Measurements from ENCODE around the gene TRMT2B. TPM values are rescaled to one million over a fixed set of nuclear protein-coding genes. Genes with fewer than 3 reads are reported as not detected.
"Not testable (repeated sequence)": the region's sequence is repeated elsewhere in the genome, so short reads cannot be mapped to it uniquely, and the experiment has no call there.

Gene TRMT2B
- total RNA-seq, 1 experiment from 2014 or later: 13.7 TPM

GRCh38 chrX:100984818-100985217 is 67.1 kb downstream of the TRMT2B start:
- no peak for DNase-seq
- H3K9me3 Mint-ChIP-seq: peaks cover 49 to 52% of the 10 kb centered on the region in 2 experiments
- no peak overlapping the region for H3K27ac Mint-ChIP-seq

GRCh38 chrX:100981498-100981845 is 70.4 kb downstream of the TRMT2B start:
- H2BK12ac ChIP-seq (ENCODE audit: insufficient read length, low read depth, low read length); H3K79me1 ChIP-seq (ENCODE audit: insufficient read depth, low read depth, low read length, poor library complexity, severe bottlenecking); H3K27me3 ChIP-seq (ENCODE audit: insufficient read depth, low read length); H3K4me2 ChIP-seq (ENCODE audit: insufficient read depth, insufficient read length, low read length); H4K5ac ChIP-seq (ENCODE audit: insufficient read length, low read depth, low read length); H3K27ac Mint-ChIP-seq; H4K8ac ChIP-seq (replicated peaks; ENCODE audit: insufficient read length, low read depth, low read length); H3K27ac ChIP-seq (ENCODE audit: insufficient read length, low read depth, low read length); H3K79me2 ChIP-seq (ENCODE audit: insufficient read depth, low read length); H3K23me2 ChIP-seq (ENCODE audit: insufficient read length, low read depth, low read length, poor library complexity, severe bottlenecking); H3T11ph ChIP-seq (ENCODE audit: low read length); H3K56ac ChIP-seq (ENCODE audit: insufficient read length, low read depth, low read length); H3K23ac ChIP-seq (ENCODE audit: insufficient read length, low read depth, low read length); H3K4ac ChIP-seq (ENCODE audit: low read depth, low read length); H4K20me1 ChIP-seq (ENCODE audit: control insufficient read depth, insufficient read depth, insufficient read length); H3K14ac ChIP-seq (ENCODE audit: insufficient read depth, low read length); H2BK5ac ChIP-seq (ENCODE audit: insufficient read length, low read length); H2AK5ac ChIP-seq (ENCODE audit: insufficient read length, low read length); H2AFZ ChIP-seq (ENCODE audit: low read length); H4K91ac ChIP-seq (ENCODE audit: insufficient read length, low read depth, low read length); H3K27me3 Mint-ChIP-seq (ENCODE audit: low read depth); H3K36me3 Mint-ChIP-seq (ENCODE audit: insufficient read depth in 1 of 3, low read depth in 3 of 3); H2BK120ac ChIP-seq (ENCODE audit: low read depth, low read length, poor library complexity, severe bottlenecking); H3K4me1 ChIP-seq (ENCODE audit: insufficient read depth, low read length); DNase-seq; H3K4me3 Mint-ChIP-seq; H3K9ac ChIP-seq (ENCODE audit: extremely low read depth, insufficient read length, low read length); H3K18ac ChIP-seq (ENCODE audit: insufficient read length, low read depth, low read length); H2BK15ac ChIP-seq (ENCODE audit: low read depth, low read length); H3K4me1 Mint-ChIP-seq; H2BK20ac ChIP-seq (ENCODE audit: low read depth, low read length, poor library complexity, severe bottlenecking): not testable (repeated sequence)
- peaks cover 54% of the 10 kb centered on the region for H3K9me3 ChIP-seq (ENCODE audit: control insufficient read depth, low read depth, low read length)
- H3K9me3 Mint-ChIP-seq: peaks cover 57 to 59% of the 10 kb centered on the region in 2 experiments
- no CpG with 5 or more reads among the region's 1 CpG for WGBS (ENCODE audit: extremely low coverage, insufficient read length, low lambda C conversion rate)

More at GRCh38 chrX:100984818-100985217, 67.1 kb downstream of the TRMT2B start:
- H3K4me1 ChIP-seq (ENCODE audit: insufficient read depth, low read length): no peaks in the 10 kb centered on the region
- H3K23ac ChIP-seq (ENCODE audit: insufficient read length, low read depth, low read length): no peak overlapping the region
- no peak overlapping the region for H2BK15ac ChIP-seq (ENCODE audit: low read depth, low read length)
- H4K91ac ChIP-seq (ENCODE audit: insufficient read length, low read depth, low read length): no peak overlapping the region
- no peak overlapping the region for H3K18ac ChIP-seq (ENCODE audit: insufficient read length, low read depth, low read length)
- no peak overlapping the region for H3T11ph ChIP-seq (ENCODE audit: low read length)
- no peaks in the 10 kb centered on the region for H3K79me2 ChIP-seq (ENCODE audit: insufficient read depth, low read length)
- Mint-ChIP-seq H3K27me3 (ENCODE audit: low read depth) (no peaks in the 10 kb centered on the region; the same call in 1 of the 2 replicates), H3K36me3 (ENCODE audit: insufficient read depth in 1 of 3, low read depth in 3 of 3) (peaks cover 0 to 3% (median 0%) of the 10 kb centered on the region in 3 experiments; a peak in 1 of 7 replicates), H3K4me1 (no peaks in the 10 kb centered on the region), H3K4me3 (no peak overlapping the region)
- no peak overlapping the region for H2BK12ac ChIP-seq (ENCODE audit: insufficient read length, low read depth, low read length)
- H3K9ac ChIP-seq (ENCODE audit: extremely low read depth, insufficient read length, low read length): no peak overlapping the region
- H3K9me3 ChIP-seq (ENCODE audit: control insufficient read depth, low read depth, low read length): peaks cover 62% of the 10 kb centered on the region
- H3K79me1 ChIP-seq (ENCODE audit: insufficient read depth, low read depth, low read length, poor library complexity, severe bottlenecking): no peaks in the 10 kb centered on the region
- no peak for TF ChIP-seq CTCF (conservative IDR thresholded peaks at IDR 0.05)
- no peak overlapping the region for H3K14ac ChIP-seq (ENCODE audit: insufficient read depth, low read length)
- no peak overlapping the region for H3K27ac ChIP-seq (ENCODE audit: insufficient read length, low read depth, low read length)
- H2AK5ac ChIP-seq (ENCODE audit: insufficient read length, low read length): no peak overlapping the region
- H4K20me1 ChIP-seq (ENCODE audit: control insufficient read depth, insufficient read depth, insufficient read length): no peaks in the 10 kb centered on the region
- no peak overlapping the region for H2BK5ac ChIP-seq (ENCODE audit: insufficient read length, low read length)
- H3K4ac ChIP-seq (ENCODE audit: low read depth, low read length): no peak overlapping the region
- H2AFZ ChIP-seq (ENCODE audit: low read length): no peak overlapping the region
- no peak overlapping the region for H2BK120ac ChIP-seq (ENCODE audit: low read depth, low read length, poor library complexity, severe bottlenecking)
- H4K5ac ChIP-seq (ENCODE audit: insufficient read length, low read depth, low read length): no peak overlapping the region
- H3K23me2 ChIP-seq (ENCODE audit: insufficient read length, low read depth, low read length, poor library complexity, severe bottlenecking): no peaks in the 10 kb centered on the region
- no peak overlapping the region for H4K8ac ChIP-seq (replicated peaks; ENCODE audit: insufficient read length, low read depth, low read length)
- no peak overlapping the region for H2BK20ac ChIP-seq (ENCODE audit: low read depth, low read length, poor library complexity, severe bottlenecking)
- H3K56ac ChIP-seq (ENCODE audit: insufficient read length, low read depth, low read length): no peak overlapping the region
- no peaks in the 10 kb centered on the region for H3K27me3 ChIP-seq (ENCODE audit: insufficient read depth, low read length)
- H3K4me2 ChIP-seq (ENCODE audit: insufficient read depth, insufficient read length, low read length): no peak overlapping the region

All from H9 (cell line).